PC-9 (cell line): ENCODE measurements around the gene C6orf163. TPM values are rescaled to one million over a fixed set of nuclear protein-coding genes. Genes with fewer than 3 reads are reported as not detected.

Source experiments
- BruUV-seq: library from RNA; stranded (reverse); fragments of 400-500 nt; replicated peaks from 2 replicates; lab custom pipeline; 2021; lab: Mats Ljungman, UMichigan
- CTCF ChIA-PET: fragments of 300-600 bp; sonication (Branson Sonifier 250); formaldehyde crosslinking; loops from one replicate; lab custom pipeline; 2022; ENCODE audit warnings: antibody characterized with exemption; lab: Charles Lee
- POLR2A ChIA-PET: fragments of 300-600 bp; sonication (Branson Sonifier 250); formaldehyde crosslinking; loops from one replicate; lab custom pipeline; 2022; ENCODE audit warnings: antibody characterized with exemption; ENCODE audit not compliant: unreplicated experiment; lab: Charles Lee
- DNase-seq, 2 experiments: peaks; one replicate each; pipeline versions ENCODE4 v3.0.0 to v3.0.0-alpha.2; 2015 to 2022; ENCODE audit warnings: mixed read lengths in 1 of 2
- H2AFZ ChIP-seq: fragments of 200-600 bp; sonication (generic); 2 replicates; pipeline ENCODE4 v1.8.1; 2017; ENCODE audit warnings: antibody characterized with exemption
- H3F3A ChIP-seq: fragments of 200-600 bp; sonication (generic); 2 replicates; pipeline ENCODE4 v1.8.1; 2017; ENCODE audit warnings: antibody characterized with exemption, mild to moderate bottlenecking, low read depth; ENCODE audit not compliant: insufficient read depth
- H3K27ac ChIP-seq: fragments of 200-600 bp; sonication (generic); 2 replicates; pipeline ENCODE4 v1.6.1; 2016; ENCODE audit warnings: mixed run types
- H3K27me3 ChIP-seq: fragments of 200-600 bp; sonication (generic); 2 replicates; pipeline ENCODE4 v1.6.1; 2016; ENCODE audit warnings: low read depth, mixed run types; ENCODE audit not compliant: insufficient read depth
- H3K36me3 ChIP-seq: fragments of 200-600 bp; sonication (generic); 2 replicates; pipeline ENCODE4 v1.6.1; 2016; ENCODE audit warnings: low read depth, mixed run types
- H3K4me1 ChIP-seq: fragments of 200-600 bp; sonication (generic); replicated peaks from 2 replicates; pipeline ENCODE4 v1.6.1; 2016; ENCODE audit warnings: mixed run types; ENCODE audit not compliant: insufficient read depth
- H3K4me2 ChIP-seq: fragments of 200-600 bp; sonication (generic); 2 replicates; pipeline ENCODE4 v1.6.1; 2017; ENCODE audit warnings: mixed run types
- H3K4me3 ChIP-seq: fragments of 200-600 bp; sonication (generic); 2 replicates; pipeline ENCODE4 v1.6.1; 2016; ENCODE audit warnings: mixed run types
- H3K79me2 ChIP-seq: fragments of 200-600 bp; sonication (generic); 2 replicates; pipeline ENCODE4 v1.6.1; 2017; ENCODE audit warnings: low read depth, mixed run types
- H3K9me2 ChIP-seq: fragments of 200-600 bp; sonication (generic); 2 replicates; pipeline ENCODE4 v1.8.1; 2017; ENCODE audit warnings: mild to moderate bottlenecking; ENCODE audit not compliant: insufficient read depth
- H3K9me3 ChIP-seq: fragments of 200-600 bp; sonication (generic); 2 replicates; pipeline ENCODE4 v1.8.1; 2016; ENCODE audit warnings: low read depth; ENCODE audit not compliant: insufficient read depth
- H4K20me1 ChIP-seq: fragments of 200-600 bp; sonication (generic); 2 replicates; pipeline ENCODE4 v1.8.1; 2017; ENCODE audit not compliant: insufficient read depth
- EZH2 ChIP-seq: fragments of 200-600 bp; sonication (generic); IDR thresholded peaks from 2 replicates; pipeline ENCODE4 v1.8.0; 2017; ENCODE audit warnings: antibody characterized with exemption, low read depth
- intact Hi-C: fragments of 100-400 bp; cut with micrococcal nuclease; formaldehyde crosslinking; loops from one replicate; pipeline ENCODE4 v1.10.0; 2022; ENCODE audit not compliant: unreplicated experiment
- total RNA-seq: library from RNA; stranded (reverse); gene quantifications from 2 replicates; pipeline ENCODE4 v1.2.3, GENCODE V29; 2021
- TF ChIP-seq, protein P1 (sequence below): fragments of 200-600 bp; sonication (generic); conservative IDR thresholded peaks from 2 replicates; pipeline ENCODE4 v1.6.1; 2017; ENCODE audit warnings: mixed run types, antibody characterized with exemption, mild to moderate bottlenecking, moderate library complexity

C6orf163 gene
- total RNA-seq, 1 experiment from 2014 or later = 2.0 TPM

DNA sequence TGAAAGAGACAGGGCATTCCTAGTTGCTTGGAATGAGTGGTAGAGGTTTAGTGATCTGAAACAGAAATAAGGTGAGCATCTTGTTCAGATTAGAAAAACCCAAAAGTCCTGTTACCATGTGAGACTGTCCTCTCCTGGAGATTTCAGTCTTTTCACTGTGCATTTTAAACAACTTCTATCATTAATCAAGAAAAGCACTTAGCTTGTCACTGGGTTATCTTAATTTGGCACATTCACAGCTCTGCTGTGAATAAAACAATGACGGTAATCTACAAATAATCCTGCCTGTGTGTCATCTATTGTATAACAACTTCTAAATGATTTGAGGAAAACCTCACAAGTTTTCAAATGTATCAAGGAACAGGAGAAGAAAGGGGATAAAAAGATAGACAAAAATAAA is 31.8 kb upstream of the C6orf163 start:
- POLR2A ChIA-PET = no interaction called here
- Histone ChIP-seq H3K9me3 (no peaks in the 10 kb centered on the region), H3K36me3 (no peaks in the 10 kb centered on the region), H3F3A (no peaks in the 10 kb centered on the region), H3K79me2 (no peaks in the 10 kb centered on the region), H3K4me1 (no peaks in the 10 kb centered on the region), H3K9me2 (no peaks in the 10 kb centered on the region), H3K4me2 (no peak overlapping the region), H3K27me3 (no peaks in the 10 kb centered on the region; the same call in 1 of the 2 replicates), H3K4me3 (no peak overlapping the region), H4K20me1 (no peaks in the 10 kb centered on the region), H2AFZ (no peak overlapping the region), H3K27ac (no peak overlapping the region)
- BruUV-seq = no TSS peak
- TF ChIP-seq, protein P1, sequence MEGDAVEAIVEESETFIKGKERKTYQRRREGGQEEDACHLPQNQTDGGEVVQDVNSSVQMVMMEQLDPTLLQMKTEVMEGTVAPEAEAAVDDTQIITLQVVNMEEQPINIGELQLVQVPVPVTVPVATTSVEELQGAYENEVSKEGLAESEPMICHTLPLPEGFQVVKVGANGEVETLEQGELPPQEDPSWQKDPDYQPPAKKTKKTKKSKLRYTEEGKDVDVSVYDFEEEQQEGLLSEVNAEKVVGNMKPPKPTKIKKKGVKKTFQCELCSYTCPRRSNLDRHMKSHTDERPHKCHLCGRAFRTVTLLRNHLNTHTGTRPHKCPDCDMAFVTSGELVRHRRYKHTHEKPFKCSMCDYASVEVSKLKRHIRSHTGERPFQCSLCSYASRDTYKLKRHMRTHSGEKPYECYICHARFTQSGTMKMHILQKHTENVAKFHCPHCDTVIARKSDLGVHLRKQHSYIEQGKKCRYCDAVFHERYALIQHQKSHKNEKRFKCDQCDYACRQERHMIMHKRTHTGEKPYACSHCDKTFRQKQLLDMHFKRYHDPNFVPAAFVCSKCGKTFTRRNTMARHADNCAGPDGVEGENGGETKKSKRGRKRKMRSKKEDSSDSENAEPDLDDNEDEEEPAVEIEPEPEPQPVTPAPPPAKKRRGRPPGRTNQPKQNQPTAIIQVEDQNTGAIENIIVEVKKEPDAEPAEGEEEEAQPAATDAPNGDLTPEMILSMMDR = no peak
- no peak for TF ChIP-seq EZH2
- CTCF ChIA-PET = interaction anchor here (0.7 kb wide), 1 partner anchor 1557 kb away, joined by 3 read pairs; no protein-coding TSS in a partner anchor
- intact Hi-C loops = no loop called here
- no peak for DNase-seq

DNA sequence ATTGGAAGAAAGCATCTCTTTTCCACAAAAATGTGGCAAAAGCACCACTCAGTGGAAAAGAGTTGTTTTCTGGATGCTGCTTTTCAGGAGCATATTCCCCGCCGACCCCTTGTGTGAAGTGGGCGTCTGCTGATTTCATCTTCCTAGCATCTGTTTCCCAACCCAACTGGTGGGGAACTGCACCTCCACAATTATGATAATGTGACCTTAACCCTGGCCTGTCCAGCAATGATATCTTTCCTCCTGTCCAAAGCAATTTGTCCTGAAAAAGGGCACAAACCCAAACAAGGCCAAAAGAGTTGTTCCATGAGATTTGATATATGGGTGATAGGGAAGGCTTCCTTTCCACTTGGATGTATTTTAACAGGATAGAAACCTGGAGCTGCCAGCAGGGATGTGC is 29.5 kb upstream of the C6orf163 start:
- no TSS peak for BruUV-seq
- CTCF ChIA-PET = no interaction called here
- TF ChIP-seq EZH2 = no peak
- TF ChIP-seq, protein P1 = no peak
- H3K4me3 ChIP-seq = no peak overlapping the region
- H3K27ac ChIP-seq = no peak overlapping the region
- H3F3A ChIP-seq = no peaks in the 10 kb centered on the region
- no peak overlapping the region for H3K4me2 ChIP-seq
- no peaks in the 10 kb centered on the region for H3K79me2 ChIP-seq
- POLR2A ChIA-PET = no interaction called here
- H3K9me2 ChIP-seq = no peaks in the 10 kb centered on the region
- intact Hi-C loops = no loop called here
- no peak overlapping the region for H2AFZ ChIP-seq
- no peaks in the 10 kb centered on the region; the same call in 1 of the 2 replicates for H3K27me3 ChIP-seq
- H3K9me3 ChIP-seq = no peaks in the 10 kb centered on the region
- H4K20me1 ChIP-seq = no peaks in the 10 kb centered on the region
- DNase-seq = no peak
- no peaks in the 10 kb centered on the region for H3K4me1 ChIP-seq
- H3K36me3 ChIP-seq = no peaks in the 10 kb centered on the region

DNA sequence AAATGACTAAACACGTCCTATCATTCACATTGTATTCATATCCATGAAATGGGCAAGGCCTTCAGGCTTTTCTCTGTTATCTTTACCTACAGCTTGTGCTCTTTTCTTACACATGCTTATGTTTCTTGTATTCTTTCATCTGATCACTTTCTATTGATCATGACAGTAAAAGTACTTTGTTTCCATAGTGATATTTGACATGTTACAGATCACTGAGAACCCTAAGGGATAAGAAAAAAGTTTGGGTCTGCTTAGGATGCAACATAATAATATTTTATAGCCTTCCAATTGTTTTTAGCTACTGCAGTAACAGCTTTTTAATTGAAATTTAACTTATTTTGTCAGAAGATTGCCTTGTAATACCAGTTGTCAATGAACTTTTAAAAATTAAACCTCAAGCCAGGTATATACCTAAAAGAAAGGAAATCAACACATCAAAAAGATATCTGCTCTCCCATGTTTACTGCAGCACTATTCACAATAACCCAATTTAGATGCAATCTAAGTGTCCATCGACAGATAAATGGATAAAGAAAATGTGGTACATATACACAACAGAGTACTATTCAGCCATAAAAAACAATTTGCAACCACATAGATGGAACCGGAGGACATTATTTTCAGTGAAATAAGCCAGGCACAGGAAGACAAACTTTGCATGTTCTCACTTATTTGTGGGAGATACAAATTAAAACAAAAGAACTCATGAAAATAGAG is 25.2 kb upstream of the C6orf163 start:
- Histone ChIP-seq H3K27ac (no peak overlapping the region), H2AFZ (no peak overlapping the region), H3F3A (no peaks in the 10 kb centered on the region), H4K20me1 (no peaks in the 10 kb centered on the region), H3K27me3 (no peaks in the 10 kb centered on the region), H3K9me3 (no peaks in the 10 kb centered on the region), H3K36me3 (no peaks in the 10 kb centered on the region), H3K4me3 (no peak overlapping the region), H3K9me2 (no peaks in the 10 kb centered on the region), H3K79me2 (no peaks in the 10 kb centered on the region), H3K4me2 (no peak overlapping the region), H3K4me1 (no peaks in the 10 kb centered on the region)
- BruUV-seq = no TSS peak
- POLR2A ChIA-PET = no interaction called here
- TF ChIP-seq, protein P1 = no peak
- TF ChIP-seq EZH2 = no peak
- DNase-seq = no peak
- CTCF ChIA-PET = no interaction called here
- intact Hi-C loops = no loop called here
